AG04450 (cell line): ENCODE results near the gene ZNF501. TPM values are rescaled to one million over a fixed set of nuclear protein-coding genes. Genes with fewer than 3 reads are reported as not detected.

Source experiments
- CTCF ChIA-PET: fragments of 300-600, 350-600 bp; formaldehyde crosslinking; extraction: SDS; loops from one replicate; lab custom pipeline; 2022; ENCODE audit warnings: antibody characterized with exemption, inconsistent platforms; lab: Charles Lee
- POLR2A ChIA-PET: fragments of 350-600 bp; formaldehyde crosslinking; extraction: SDS; loops from one replicate; lab custom pipeline; 2021; ENCODE audit warnings: antibody characterized with exemption, inconsistent platforms; lab: Yijun Ruan, JAX
- DNase-seq: peaks from one replicate; pipeline ENCODE4 v3.0.0-alpha.2; 2011; ENCODE audit warnings: low read depth, low spot score
- H3K27ac ChIP-seq: one replicate; pipeline ENCODE4 v1.5.1; 2012; ENCODE audit warnings: low read depth, low read length, control low read depth
- H3K27me3 ChIP-seq: one replicate; pipeline ENCODE4 v1.6.0; 2012; ENCODE audit warnings: low read length; ENCODE audit not compliant: control insufficient read depth, insufficient read depth
- H3K4me3 ChIP-seq: 2 replicates; pipeline ENCODE4 v1.5.1; 2011; ENCODE audit warnings: mild to moderate bottlenecking, low read depth, low read length, control low read depth
- H3K9me3 ChIP-seq: 2 replicates; pipeline ENCODE4 v1.5.1; 2012; ENCODE audit warnings: low read length; ENCODE audit not compliant: control insufficient read depth, insufficient read depth
- polyA plus RNA-seq: library from polyadenylated mRNA; depleted of rRNA; stranded (reverse); fragments of >200 nt; gene quantifications from 2 replicates; pipeline ENCODE4 v1.2.3, GENCODE V29; 2011
- TF ChIP-seq, protein P1 (sequence below): IDR thresholded peaks from 2 replicates; pipeline ENCODE4 v1.5.1; 2011; ENCODE audit warnings: low read depth, low read length, control low read depth, inconsistent platforms

Gene ZNF501
- polyA plus RNA-seq, 1 experiment: 4.3 TPM

DNA sequence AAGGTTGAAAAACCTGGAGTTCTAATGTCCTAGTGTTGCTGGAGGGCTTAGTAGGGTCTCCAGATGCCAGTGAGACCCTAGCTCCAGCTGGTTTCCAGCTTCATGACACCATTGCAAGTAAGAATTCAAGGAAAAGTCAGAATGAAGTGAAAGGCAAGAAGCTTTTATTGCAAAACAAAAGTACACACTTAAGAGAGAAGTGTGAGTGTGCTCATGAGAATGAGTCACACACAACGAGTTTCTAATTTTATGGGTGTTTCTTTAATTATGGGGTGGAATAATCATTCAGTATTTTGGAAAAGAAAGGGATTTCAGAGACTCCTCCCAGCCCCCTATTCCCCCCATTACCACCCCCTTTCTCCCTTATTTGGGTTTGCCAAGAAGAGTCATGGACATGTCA, 41.5 kb upstream of the ZNF501 start:
- peaks cover 15% of the 10 kb centered on the region; the same call in 1 of the 2 replicates for H3K9me3 ChIP-seq
- no peaks in the 10 kb centered on the region for H3K27me3 ChIP-seq
- DNase-seq: no peak
- H3K4me3 ChIP-seq: no peak overlapping the region
- TF ChIP-seq, protein P1, sequence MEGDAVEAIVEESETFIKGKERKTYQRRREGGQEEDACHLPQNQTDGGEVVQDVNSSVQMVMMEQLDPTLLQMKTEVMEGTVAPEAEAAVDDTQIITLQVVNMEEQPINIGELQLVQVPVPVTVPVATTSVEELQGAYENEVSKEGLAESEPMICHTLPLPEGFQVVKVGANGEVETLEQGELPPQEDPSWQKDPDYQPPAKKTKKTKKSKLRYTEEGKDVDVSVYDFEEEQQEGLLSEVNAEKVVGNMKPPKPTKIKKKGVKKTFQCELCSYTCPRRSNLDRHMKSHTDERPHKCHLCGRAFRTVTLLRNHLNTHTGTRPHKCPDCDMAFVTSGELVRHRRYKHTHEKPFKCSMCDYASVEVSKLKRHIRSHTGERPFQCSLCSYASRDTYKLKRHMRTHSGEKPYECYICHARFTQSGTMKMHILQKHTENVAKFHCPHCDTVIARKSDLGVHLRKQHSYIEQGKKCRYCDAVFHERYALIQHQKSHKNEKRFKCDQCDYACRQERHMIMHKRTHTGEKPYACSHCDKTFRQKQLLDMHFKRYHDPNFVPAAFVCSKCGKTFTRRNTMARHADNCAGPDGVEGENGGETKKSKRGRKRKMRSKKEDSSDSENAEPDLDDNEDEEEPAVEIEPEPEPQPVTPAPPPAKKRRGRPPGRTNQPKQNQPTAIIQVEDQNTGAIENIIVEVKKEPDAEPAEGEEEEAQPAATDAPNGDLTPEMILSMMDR: no peak
- POLR2A ChIA-PET: no interaction called here
- no peak overlapping the region for H3K27ac ChIP-seq
- CTCF ChIA-PET: no interaction called here

- Histone ChIP-seq H3K27ac (peak within 1 kb of the TSS; percentile 59), H3K4me3 (peak within 1 kb of the TSS; percentile 91), H3K27me3 (no peaks in the 10 kb centered on the region), H3K9me3 (peaks cover 38% of the 10 kb centered on the region)
- TF ChIP-seq, protein P1: peak; percentile 39
- peak; percentile 62 for DNase-seq
- ChIA-PET CTCF (no interaction called here), POLR2A (interaction anchor here (0.6 to 1.6 kb wide), 4 partner anchors 17 to 128 kb away, joined by 4 to 18 read pairs (median 6); partner anchors contain the start of genes KIAA1143, KIF15, ZNF501 and ZNF660)
Measured at GRCh38 chr3:44712455-44713075, 16.9 kb upstream of the ZNF501 start, which contains the start of gene ZNF502. Gene ZNF502 (plus strand): TSS chr3:44712660. CDS start chr3:44720262, 7,602 bp downstream.

DNA sequence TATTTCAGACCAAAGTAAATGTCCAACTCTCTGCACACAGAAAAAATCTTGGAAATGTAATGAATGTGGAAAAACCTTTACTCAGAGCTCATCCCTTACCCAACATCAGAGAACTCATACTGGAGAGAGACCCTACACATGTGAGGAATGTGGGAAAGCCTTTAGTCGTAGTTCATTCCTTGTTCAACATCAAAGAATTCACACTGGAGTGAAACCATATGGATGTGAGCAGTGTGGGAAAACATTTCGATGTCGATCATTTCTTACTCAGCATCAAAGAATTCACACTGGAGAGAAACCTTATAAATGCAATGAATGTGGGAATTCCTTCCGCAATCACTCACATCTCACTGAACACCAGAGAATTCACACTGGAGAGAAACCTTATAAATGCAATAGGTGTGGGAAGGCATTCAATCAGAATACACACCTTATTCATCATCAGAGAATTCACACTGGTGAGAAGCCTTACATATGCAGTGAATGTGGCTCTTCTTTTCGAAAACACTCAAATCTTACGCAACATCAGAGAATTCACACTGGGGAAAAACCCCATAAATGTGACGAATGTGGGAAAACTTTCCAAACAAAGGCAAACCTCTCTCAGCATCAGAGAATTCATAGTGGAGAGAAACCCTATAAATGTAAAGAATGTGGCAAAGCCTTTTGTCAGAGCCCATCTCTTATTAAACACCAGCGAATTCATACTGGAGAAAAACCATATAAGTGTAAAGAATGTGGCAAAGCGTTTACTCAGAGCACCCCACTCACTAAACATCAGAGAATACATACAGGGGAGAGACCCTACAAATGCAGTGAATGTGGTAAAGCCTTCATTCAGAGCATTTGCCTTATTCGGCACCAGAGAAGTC, 8.0 kb upstream of the ZNF501 start:
- TF ChIP-seq, protein P1: no peak
- CTCF ChIA-PET: no interaction called here
- POLR2A ChIA-PET: no interaction called here
- Histone ChIP-seq H3K4me3 (no peak overlapping the region), H3K27me3 (no peaks in the 10 kb centered on the region), H3K9me3 (peaks cover 60% of the 10 kb centered on the region), H3K27ac (no peak overlapping the region)
- no peak for DNase-seq

- TF ChIP-seq, protein P1: no peak
- no peak for DNase-seq
- H3K9me3 ChIP-seq: peaks cover 65% of the 10 kb centered on the region
- no peaks in the 10 kb centered on the region for H3K27me3 ChIP-seq
- H3K27ac ChIP-seq: no peak overlapping the region
- no peak overlapping the region for H3K4me3 ChIP-seq
- ChIA-PET POLR2A (no interaction called here), CTCF (no interaction called here)
Measured at GRCh38 chr3:44722103-44722401, 7.4 kb upstream of the ZNF501 start.

DNA sequence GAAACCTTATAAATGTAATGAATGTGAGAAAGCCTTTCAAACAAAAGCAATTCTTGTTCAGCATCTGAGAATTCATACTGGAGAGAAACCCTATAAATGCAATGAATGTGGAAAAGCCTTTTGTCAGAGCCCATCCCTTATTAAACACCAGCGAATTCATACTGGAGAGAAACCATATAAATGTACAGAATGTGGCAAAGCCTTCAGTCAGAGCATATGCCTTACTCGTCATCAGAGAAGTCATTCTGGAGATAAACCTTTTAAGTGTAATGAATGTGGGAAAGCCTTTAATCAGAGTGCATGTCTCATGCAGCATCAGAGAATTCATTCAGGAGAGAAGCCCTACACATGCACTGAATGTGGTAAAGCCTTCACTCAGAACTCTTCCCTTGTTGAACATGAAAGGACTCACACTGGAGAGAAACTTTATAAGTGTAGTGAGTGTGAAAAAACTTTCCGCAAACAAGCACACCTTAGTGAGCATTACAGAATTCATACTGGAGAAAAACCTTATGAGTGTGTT, 5.3 kb downstream of the ZNF501 start:
- H3K9me3 ChIP-seq: peaks cover 46% of the 10 kb centered on the region
- no peak for DNase-seq
- TF ChIP-seq, protein P1: no peak
- ChIA-PET CTCF (no interaction called here), POLR2A (no interaction called here)
- no peak overlapping the region for H3K4me3 ChIP-seq
- no peak overlapping the region for H3K27ac ChIP-seq
- H3K27me3 ChIP-seq: no peaks in the 10 kb centered on the region
